ENCODE measurements around the gene BCAP29. TPM values are rescaled to one million over a fixed set of nuclear protein-coding genes. Genes with fewer than 3 reads are reported as not detected.

The BCAP29 gene
- total RNA-seq, 1 donor from 2014 or later, result 73.0 TPM

GRCh38 chr7:107543338-107543993, 36.6 kb upstream of the BCAP29 start:
- H3K4me3 Mint-ChIP-seq (ENCODE audit: unreplicated experiment), result no peak overlapping the region
- H3K27me3 Mint-ChIP-seq (ENCODE audit: low read depth), result no peaks in the 10 kb centered on the region
- H3K4me1 Mint-ChIP-seq (ENCODE audit: low read depth), result no peaks in the 10 kb centered on the region
- H3K9me3 Mint-ChIP-seq (ENCODE audit: low read depth), result peaks cover 17% of the 10 kb centered on the region
- TF ChIP-seq CTCF (IDR thresholded peaks at IDR 0.05), result no peak
- no peak for DNase-seq (ENCODE audit: low spot score)
- H3K27ac Mint-ChIP-seq (ENCODE audit: unreplicated experiment), result no peak overlapping the region
- H3K36me3 Mint-ChIP-seq (ENCODE audit: low read depth), result peaks cover 36% of the 10 kb centered on the region

- Mint-ChIP-seq H3K27me3 (ENCODE audit: low read depth) (no peaks in the 10 kb centered on the region), H3K36me3 (ENCODE audit: low read depth) (peaks cover 30% of the 10 kb centered on the region), H3K4me3 (ENCODE audit: unreplicated experiment) (no peak overlapping the region), H3K27ac (ENCODE audit: unreplicated experiment) (no peak overlapping the region), H3K9me3 (ENCODE audit: low read depth) (peaks cover 17% of the 10 kb centered on the region), H3K4me1 (ENCODE audit: low read depth) (no peaks in the 10 kb centered on the region)
- DNase-seq (ENCODE audit: low spot score), result no peak
- no peak for TF ChIP-seq CTCF (IDR thresholded peaks at IDR 0.05)
These were observed 35.0 kb upstream of the BCAP29 start for GRCh38 chr7:107544848-107545591.

DNA sequence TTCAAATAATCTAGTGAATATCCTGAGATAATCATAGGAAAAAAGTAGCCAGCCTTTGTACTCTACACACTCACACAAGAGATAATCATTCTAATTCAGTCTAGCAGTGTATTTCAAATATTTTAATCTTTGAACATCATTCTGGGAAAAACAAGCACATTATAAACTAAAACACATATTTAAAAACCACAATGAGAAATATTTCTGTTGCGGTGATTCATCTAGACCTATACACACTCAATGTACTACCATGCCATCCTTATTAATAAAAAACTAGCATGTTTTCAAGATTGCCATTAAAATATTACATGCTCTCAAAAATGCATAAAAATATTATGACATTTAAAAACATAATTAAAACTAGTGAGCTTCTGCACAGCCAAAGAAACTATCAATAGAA, 28.1 kb upstream of the BCAP29 start:
- no peak for DNase-seq (ENCODE audit: low spot score)
- peaks cover 27% of the 10 kb centered on the region for H3K36me3 Mint-ChIP-seq (ENCODE audit: low read depth)
- H3K4me3 Mint-ChIP-seq (ENCODE audit: unreplicated experiment), result no peak overlapping the region
- peaks cover under 1% of the 10 kb centered on the region for H3K9me3 Mint-ChIP-seq (ENCODE audit: low read depth)
- no peak for TF ChIP-seq CTCF (IDR thresholded peaks at IDR 0.05)
- no peaks in the 10 kb centered on the region for H3K27me3 Mint-ChIP-seq (ENCODE audit: low read depth)
- H3K27ac Mint-ChIP-seq (ENCODE audit: unreplicated experiment), result peak overlapping the region; percentile 28
- peaks cover 7% of the 10 kb centered on the region for H3K4me1 Mint-ChIP-seq (ENCODE audit: low read depth)

- no peak for DNase-seq (ENCODE audit: low spot score)
- no peak overlapping the region for H3K27ac Mint-ChIP-seq (ENCODE audit: unreplicated experiment)
- TF ChIP-seq CTCF (IDR thresholded peaks at IDR 0.05), result no peak
These were observed 24.2 kb upstream of the BCAP29 start for GRCh38 chr7:107555893-107556292.

GRCh38 chr7:107559864-107560263, 20.2 kb upstream of the BCAP29 start:
- TF ChIP-seq CTCF (IDR thresholded peaks at IDR 0.05), result no peak
- Mint-ChIP-seq H3K36me3 (ENCODE audit: low read depth) (peaks cover 12% of the 10 kb centered on the region), H3K9me3 (ENCODE audit: low read depth) (no peaks in the 10 kb centered on the region), H3K27me3 (ENCODE audit: low read depth) (no peaks in the 10 kb centered on the region), H3K4me3 (ENCODE audit: unreplicated experiment) (peak overlapping the region; percentile 10), H3K27ac (ENCODE audit: unreplicated experiment) (peak overlapping the region; percentile 83), H3K4me1 (ENCODE audit: low read depth) (peaks cover 53% of the 10 kb centered on the region)
- DNase-seq (ENCODE audit: low spot score), result no peak

More at GRCh38 chr7:107555893-107556292, 24.2 kb upstream of the BCAP29 start:
- no peaks in the 10 kb centered on the region for H3K27me3 Mint-ChIP-seq (ENCODE audit: low read depth)
- peaks cover 27% of the 10 kb centered on the region for H3K4me1 Mint-ChIP-seq (ENCODE audit: low read depth)
- no peaks in the 10 kb centered on the region for H3K9me3 Mint-ChIP-seq (ENCODE audit: low read depth)
- peaks cover 20% of the 10 kb centered on the region for H3K36me3 Mint-ChIP-seq (ENCODE audit: low read depth)
- H3K4me3 Mint-ChIP-seq (ENCODE audit: unreplicated experiment), result no peak overlapping the region
